NCI-H146 treated with DMSO at 0.1 percent for 48 hours (cell line): ENCODE measurements around the gene CUBN.

Experiments
- DNase-seq: peaks from one replicate; lab custom pipeline; 2025; ENCODE audit not compliant: unreplicated experiment; lab: John Stamatoyannopoulos, UW

CUBN gene

GRCh38 chr10:17109475-17110207, 20.0 kb downstream of the CUBN start:
- no peak for DNase-seq

DNA sequence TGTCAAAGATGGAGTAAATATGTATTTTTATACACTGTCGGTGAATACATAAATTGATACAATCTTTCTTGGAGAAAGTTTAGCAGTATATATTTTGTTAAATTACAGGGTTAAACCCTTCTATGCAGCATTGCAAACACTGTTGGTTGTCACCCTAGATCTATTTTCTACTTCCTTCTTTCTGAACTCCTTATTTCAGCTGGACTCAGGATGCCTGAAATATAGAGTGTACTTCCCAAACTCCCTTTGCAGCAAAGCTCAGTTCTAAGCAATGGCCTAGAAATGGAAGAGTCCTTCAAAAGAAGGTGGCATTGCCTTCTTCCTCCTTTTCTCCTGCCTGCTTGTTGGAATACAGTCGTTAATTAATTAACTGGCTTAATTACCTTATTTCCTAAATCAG, 20.6 kb downstream of the CUBN start:
- DNase-seq = no peak

DNA sequence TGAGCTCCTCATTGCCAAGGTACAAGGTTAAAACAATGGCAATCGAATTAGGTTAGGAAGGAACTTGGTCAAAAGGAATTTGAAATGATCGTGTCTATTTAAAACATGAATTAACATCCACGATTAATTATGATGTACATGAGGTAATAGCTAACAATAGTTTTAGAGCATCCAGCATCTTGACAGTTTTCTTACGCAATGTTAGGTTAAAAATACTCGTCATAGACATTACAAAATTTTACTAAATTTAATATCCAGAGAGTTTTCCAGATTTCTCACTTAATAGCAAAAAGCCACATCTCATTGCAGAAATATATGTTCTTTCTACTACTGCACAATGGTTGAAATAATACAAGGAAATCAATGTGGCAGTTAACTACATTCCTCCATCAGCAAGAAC, 22.6 kb downstream of the CUBN start:
- DNase-seq = no peak

GRCh38 chr10:17101910-17102266, 27.7 kb downstream of the CUBN start:
- no peak for DNase-seq

- no peak for DNase-seq
Observed at GRCh38 chr10:17101257-17101909, 28.2 kb downstream of the CUBN start.

- DNase-seq = no peak
Observed at GRCh38 chr10:17100586-17100985, 29.0 kb downstream of the CUBN start.

GRCh38 chr10:17098012-17098411, 31.6 kb downstream of the CUBN start:
- DNase-seq = no peak

DNA sequence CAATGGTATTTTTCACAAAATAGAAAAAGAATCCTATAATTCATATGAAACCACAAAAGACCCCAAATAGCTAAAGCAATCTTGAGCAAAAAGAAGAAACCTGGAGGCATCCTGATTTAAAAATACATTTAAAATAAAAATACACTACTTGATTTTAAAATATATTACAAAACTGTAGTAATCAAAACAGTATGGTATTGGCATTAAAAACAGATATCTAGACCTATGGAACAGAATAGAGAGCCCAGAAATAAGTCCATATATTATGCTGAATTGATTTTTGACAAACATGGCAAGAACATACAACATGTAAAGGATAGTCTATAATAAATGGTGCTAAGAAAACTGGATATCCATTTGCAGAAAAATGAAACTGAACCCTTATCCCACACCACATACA, 34.8 kb downstream of the CUBN start:
- DNase-seq = no peak

DNA sequence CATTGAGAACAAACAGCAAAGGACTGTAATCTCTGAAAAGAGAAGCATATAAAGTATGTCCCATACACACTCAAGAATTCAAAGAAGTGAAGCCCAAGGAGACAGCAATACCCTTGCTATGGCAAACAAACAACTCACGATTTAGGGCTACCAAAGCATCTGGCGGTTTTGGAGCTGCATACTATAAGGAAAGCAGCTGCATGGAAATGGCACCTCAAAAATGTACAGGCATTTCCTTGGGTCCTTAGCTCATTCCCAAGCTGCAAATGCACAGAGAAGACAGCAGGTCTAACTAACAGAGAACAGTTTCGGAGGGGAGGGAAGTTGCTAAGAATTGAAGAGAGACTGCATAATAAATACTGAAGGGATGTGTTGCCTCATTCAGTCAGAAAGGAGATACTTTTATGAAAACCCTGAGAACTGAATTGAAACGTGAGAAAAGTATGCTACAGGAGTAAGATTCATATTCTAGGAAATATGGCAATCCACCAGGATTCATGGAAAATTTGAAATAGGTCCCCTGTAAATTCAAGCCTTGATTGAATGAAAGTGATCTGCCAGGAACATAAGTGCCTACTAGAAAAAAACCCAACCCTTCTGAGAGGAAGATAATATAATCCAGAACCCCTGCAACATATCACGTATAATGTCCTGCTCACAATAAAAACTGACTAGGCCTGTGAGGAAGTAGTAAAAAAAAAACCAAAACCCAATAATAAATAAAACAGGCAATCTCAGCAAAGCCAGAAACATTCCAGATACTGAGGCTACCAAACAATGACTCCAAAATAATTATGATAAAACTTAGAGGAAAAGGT, 36.4 kb downstream of the CUBN start:
- no peak for DNase-seq

DNA sequence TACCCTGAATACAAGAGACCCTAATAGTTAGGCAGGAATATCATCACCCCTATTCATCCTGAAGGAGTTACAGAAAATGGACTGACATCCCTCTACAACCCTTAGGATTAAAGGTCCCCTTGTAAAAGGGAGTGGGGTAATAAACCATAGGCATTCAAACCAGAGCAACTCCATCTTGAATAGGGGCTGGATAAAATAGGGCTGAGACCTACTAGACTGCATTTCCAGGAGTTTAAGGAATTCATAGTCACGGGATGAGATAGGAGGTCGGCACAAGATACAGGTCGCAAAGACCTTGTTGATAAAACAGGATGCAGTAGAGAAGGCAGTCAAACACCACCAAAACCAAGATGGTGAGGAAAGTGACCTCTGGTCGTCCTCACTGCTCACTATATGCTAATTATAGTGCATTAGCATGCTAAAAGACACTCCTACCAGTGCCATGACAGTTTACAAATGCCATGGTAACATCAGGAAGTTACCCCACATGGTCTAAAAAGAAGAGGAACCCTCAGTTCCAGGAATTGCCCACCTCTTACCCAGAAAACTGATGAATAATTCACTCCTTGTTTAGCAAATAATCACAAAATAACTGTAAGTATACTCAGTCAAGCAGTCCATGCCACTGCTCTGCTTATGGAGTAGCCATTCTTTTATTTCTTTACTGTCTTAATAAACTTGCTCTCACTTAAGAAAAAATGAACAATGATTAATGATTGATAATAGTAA, 37.2 kb downstream of the CUBN start:
- no peak for DNase-seq

GRCh38 chr10:17088118-17088806, 41.3 kb downstream of the CUBN start:
- DNase-seq = no peak

DNA sequence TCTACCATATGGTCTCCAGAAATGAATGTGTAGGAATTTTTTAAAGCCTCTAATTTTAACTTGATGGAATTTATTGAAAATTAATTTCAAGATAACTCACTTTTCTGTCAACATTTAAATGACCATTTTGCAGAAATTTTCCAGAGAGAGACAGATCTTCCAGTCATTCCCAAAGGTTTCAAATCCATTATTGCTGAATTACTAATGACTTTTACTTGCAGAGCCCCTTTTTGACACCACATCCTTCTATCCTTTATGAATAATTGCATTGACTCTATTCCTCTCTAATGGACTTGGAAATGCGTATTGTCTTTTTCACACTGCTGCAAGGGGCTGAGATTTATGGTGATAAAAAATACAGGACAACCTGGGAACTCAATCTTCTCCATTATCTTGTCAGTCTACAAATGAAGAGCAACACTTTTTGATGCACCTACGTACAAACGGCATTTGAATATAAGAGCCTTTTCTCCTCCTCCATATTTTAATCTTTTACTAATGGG, 42.7 kb downstream of the CUBN start:
- no peak for DNase-seq

- DNase-seq = no peak
Observed at GRCh38 chr10:17085011-17085725, 44.4 kb downstream of the CUBN start.

DNA sequence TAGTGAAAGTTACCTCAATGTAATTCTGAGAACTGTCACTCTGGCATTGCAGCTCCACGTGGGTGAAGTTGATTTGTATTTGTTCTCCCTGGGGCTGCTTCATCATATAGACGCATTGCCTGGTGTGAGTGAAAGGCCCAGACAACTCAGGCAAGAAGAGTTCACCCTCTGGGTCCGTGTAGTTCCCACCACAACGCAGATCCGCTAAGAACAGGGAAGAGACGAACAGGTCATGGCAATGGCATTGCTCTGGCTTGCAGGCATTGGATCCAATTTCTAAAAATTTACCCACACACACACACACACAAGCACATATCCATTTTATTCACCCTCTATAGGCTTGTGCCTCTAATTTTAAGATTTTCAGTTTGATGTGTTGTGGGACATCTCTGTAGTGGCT, 45.4 kb downstream of the CUBN start:
- no peak for DNase-seq

DNA sequence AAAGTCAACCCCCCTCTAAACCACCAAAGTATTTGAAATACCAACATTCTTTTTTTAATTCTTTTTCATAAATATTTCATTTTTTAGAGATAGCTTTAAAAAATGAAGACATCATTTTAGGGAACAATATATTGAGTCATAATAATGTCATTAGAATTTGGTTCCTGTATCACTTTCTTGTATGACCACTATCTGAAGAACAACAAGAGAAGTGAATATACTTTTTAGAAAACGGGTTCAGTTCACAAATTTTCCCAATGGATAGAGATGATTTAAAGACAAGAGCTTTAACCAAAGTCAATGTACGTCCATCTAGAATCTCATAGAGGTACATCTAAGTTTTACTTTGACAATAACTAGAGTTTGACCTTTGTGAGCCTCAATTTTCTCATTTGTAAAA, 48.2 kb downstream of the CUBN start:
- no peak for DNase-seq

DNA sequence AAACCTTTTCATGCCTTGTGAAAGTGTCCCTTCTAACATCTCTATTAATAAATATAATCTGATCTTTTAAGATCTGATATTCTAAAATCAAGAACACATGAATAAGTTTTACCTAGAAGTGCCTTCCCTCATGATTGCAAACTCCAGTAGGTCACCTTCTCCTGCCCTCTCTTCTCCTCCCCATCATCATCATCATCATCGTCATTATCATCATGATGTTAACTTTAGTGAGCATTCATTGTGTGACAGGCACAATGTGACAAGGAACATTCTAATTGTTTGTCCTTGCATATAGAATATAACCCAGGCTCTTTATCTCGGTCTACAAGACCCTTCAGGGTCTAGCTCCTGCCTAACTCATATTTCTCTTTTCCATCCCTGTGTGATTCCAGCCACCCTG, 51.7 kb downstream of the CUBN start:
- no peak for DNase-seq

GRCh38 chr10:17077346-17077781, 52.2 kb downstream of the CUBN start:
- no peak for DNase-seq

DNA sequence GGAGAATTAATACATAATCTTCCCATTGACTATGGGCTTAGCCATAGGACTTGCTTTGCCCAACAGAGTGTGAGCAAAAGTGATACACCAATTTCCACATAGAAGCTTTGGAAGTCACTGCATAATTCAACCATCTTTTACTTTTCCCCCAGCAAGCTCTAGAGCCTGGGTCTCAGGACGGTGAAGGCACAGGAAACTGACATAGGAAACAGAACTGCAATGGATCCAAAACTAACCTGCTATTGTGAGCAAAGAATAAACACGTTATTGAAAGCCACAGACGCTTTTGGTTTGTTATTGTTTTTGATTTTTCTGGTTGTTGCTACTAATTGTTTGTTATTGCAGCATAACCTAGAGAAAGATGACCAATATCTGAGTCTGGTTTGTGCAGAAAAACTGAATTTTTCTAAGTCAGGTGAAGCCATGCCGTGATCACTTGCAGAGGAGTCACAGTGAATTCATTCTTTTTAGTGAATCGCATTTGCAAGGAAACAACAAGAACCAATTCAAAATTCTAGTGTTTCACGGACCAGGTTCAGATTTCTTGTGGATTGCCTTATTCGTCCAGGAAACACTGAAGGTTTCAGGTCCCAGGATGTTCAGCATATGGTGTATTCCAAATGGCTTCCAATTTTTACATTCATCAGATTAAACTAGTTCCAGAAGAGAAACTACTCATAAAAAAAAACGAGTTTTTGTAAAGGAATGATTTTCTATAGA, 52.8 kb downstream of the CUBN start:
- no peak for DNase-seq
